Osteocyte (in vitro differentiated cells): Measurements from ENCODE around the gene IQCH. TPM values are rescaled to one million over a fixed set of nuclear protein-coding genes. Genes with fewer than 3 reads are reported as not detected.
"Not testable (repeated sequence)": the region's sequence is repeated elsewhere in the genome, so short reads cannot be mapped to it uniquely, and the experiment has no call there.

Experiments used
- DNase-seq: peaks from one replicate; pipeline ENCODE4 v3.0.0; 2021; ENCODE audit warnings: mixed read lengths; ENCODE audit not compliant: unreplicated experiment; ENCODE audit errors: extremely low spot score
- H3K27ac Mint-ChIP-seq: one replicate; pipeline ENCODE4 v1.8.0; 2021; ENCODE audit warnings: mild to moderate bottlenecking, mixed read lengths; ENCODE audit not compliant: unreplicated experiment
- H3K27me3 Mint-ChIP-seq: one replicate; pipeline ENCODE4 v1.8.0; 2021; ENCODE audit warnings: mixed read lengths; ENCODE audit not compliant: unreplicated experiment
- H3K36me3 Mint-ChIP-seq: one replicate; pipeline ENCODE4 v1.8.0; 2021; ENCODE audit warnings: mixed read lengths; ENCODE audit not compliant: unreplicated experiment
- H3K4me1 Mint-ChIP-seq: one replicate; pipeline ENCODE4 v1.8.0; 2021; ENCODE audit warnings: mixed read lengths; ENCODE audit not compliant: unreplicated experiment
- H3K4me3 Mint-ChIP-seq: one replicate; pipeline ENCODE4 v1.8.0; 2021; ENCODE audit warnings: mild to moderate bottlenecking, moderate library complexity, mixed read lengths; ENCODE audit not compliant: unreplicated experiment
- H3K9me3 Mint-ChIP-seq: one replicate; pipeline ENCODE4 v1.8.0; 2021; ENCODE audit warnings: mixed read lengths; ENCODE audit not compliant: unreplicated experiment
- CTCF ChIP-seq: fragments of 200-600 bp; sonication (generic); IDR thresholded peaks from 2 replicates; pipeline ENCODE4 v1.5.0; 2021; ENCODE audit warnings: antibody characterized with exemption, mild to moderate bottlenecking, moderate library complexity
- total RNA-seq: library from RNA; stranded (reverse); gene quantifications from 2 replicates; pipeline ENCODE4 v1.2.1, GENCODE V29; 2021

IQCH gene
- total RNA-seq, 1 donor from 2014 or later = 2.0 TPM

DNA sequence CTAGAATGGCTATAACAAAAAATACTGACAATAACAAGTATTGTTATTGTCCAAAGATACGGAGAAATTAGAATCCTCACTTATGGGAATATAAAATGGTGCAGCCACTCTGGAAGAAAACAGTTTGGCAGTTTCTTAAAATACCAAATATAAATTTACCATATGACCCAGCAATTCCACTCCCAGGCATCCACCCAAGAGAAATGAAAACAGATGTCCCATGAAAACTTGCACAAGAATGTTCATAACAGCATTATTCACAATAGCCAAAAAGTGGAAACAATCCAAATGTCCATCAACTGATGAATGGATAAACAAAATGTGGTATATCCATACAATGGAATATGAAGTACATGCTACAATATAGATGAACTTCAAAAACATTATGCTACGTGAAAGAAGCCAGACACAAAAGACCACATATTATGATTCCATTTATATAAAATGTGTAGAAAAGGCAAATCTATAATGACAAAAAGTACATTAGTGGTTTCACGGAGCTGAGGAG lies 9.6 kb upstream of the IQCH start:
- Mint-ChIP-seq H3K4me1 (peaks cover 54% of the 10 kb centered on the region), H3K36me3 (peaks cover 17% of the 10 kb centered on the region), H3K9me3 (peaks cover 14% of the 10 kb centered on the region), H3K27ac (no peak overlapping the region), H3K4me3 (no peak overlapping the region), H3K27me3 (no peaks in the 10 kb centered on the region)
- no peak for DNase-seq
- TF ChIP-seq CTCF = no peak

DNA sequence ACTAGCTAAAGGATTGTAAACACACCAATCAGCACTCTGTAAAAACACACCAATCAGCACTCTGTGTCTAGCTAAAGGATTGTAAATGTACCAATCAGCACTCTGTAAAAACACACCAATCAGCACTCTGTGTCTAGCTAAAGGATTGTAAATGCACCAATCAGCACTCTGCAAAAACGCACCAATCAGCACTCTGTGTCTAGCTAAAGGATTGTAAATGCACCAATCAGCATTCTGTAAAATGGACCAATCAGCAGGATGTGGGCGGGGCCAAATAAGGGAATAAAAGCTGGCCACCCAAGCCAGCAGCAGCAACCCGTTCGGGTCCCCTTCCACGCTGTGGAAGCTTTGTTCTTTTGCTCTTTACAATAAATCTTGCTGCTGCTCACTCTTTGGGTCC lies 8.0 kb upstream of the IQCH start:
- H3K27me3 Mint-ChIP-seq, H3K27ac Mint-ChIP-seq, DNase-seq, H3K4me3 Mint-ChIP-seq: not testable (repeated sequence)
- H3K9me3 Mint-ChIP-seq = peaks cover 14% of the 10 kb centered on the region
- H3K36me3 Mint-ChIP-seq = peaks cover 17% of the 10 kb centered on the region
- H3K4me1 Mint-ChIP-seq = peaks cover 42% of the 10 kb centered on the region

DNA sequence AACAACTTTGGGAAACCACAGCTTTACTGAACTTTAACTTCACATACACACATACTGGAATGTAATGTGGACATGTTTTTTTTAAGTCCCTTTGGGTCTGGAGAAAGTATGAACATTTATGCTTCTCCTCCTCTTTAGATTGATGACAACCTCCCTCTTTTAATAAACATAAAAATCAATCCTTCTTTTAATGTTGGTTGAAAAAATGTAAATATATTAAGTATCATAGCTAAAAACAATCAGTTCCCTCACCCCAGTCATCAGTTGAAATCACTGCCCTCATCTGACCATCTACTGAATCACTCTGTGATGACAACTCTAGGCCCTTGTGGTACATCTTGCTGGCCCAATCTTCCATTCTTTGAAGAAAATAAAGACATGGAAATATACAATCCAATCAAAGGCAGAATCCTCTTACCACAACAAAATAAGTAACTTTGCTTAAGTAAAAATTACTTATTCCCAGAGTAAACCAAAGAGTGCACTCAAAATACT lies 6.5 kb upstream of the IQCH start:
- no peak for TF ChIP-seq CTCF
- Mint-ChIP-seq H3K27me3 (no peaks in the 10 kb centered on the region), H3K36me3 (peaks cover 17% of the 10 kb centered on the region), H3K4me3 (no peak overlapping the region), H3K27ac (no peak overlapping the region), H3K9me3 (peaks cover 14% of the 10 kb centered on the region), H3K4me1 (peaks cover 44% of the 10 kb centered on the region)
- DNase-seq = no peak

- Mint-ChIP-seq H3K36me3 (peaks cover 16% of the 10 kb centered on the region), H3K27ac (no peak overlapping the region), H3K27me3 (no peaks in the 10 kb centered on the region), H3K4me1 (peaks cover 45% of the 10 kb centered on the region), H3K4me3 (no peak overlapping the region), H3K9me3 (peaks cover 14% of the 10 kb centered on the region)
- no peak for TF ChIP-seq CTCF
- no peak for DNase-seq
Measured at GRCh38 chr15:67249830-67250229, 4.8 kb upstream of the IQCH start.

GRCh38 chr15:67251318-67251717 lies 3.3 kb upstream of the IQCH start:
- Mint-ChIP-seq H3K27me3 (no peaks in the 10 kb centered on the region), H3K4me1 (peaks cover 43% of the 10 kb centered on the region)

More at GRCh38 chr15:67251318-67251717, 3.3 kb upstream of the IQCH start:
- Mint-ChIP-seq H3K4me3 (no peak overlapping the region), H3K9me3 (peaks cover 4% of the 10 kb centered on the region), H3K27ac (no peak overlapping the region), H3K36me3 (peaks cover 3% of the 10 kb centered on the region)
- TF ChIP-seq CTCF = no peak
- DNase-seq = no peak
